Measurements from ENCODE around the gene MYO1D. TPM values are rescaled to one million over a fixed set of nuclear protein-coding genes. Genes with fewer than 3 reads are reported as not detected.

The MYO1D gene
- total RNA-seq, 4 donors from 2014 or later: 36.9 to 49.2 (median 39.5) TPM

GRCh38 chr17:32622540-32622939 is 254.4 kb downstream of the MYO1D start:
- ATAC-seq (ENCODE audit: low FRiP score): no peak
- DNase-seq (ENCODE audit: low spot score): no peak
- no peak for TF ChIP-seq CTCF (IDR thresholded peaks at IDR 0.05)

GRCh38 chr17:32621612-32622312 is 255.2 kb downstream of the MYO1D start:
- ATAC-seq (ENCODE audit: low FRiP score) (no peak), DNase-seq (ENCODE audit: low spot score) (no peak)
- no peak for TF ChIP-seq CTCF (IDR thresholded peaks at IDR 0.05)

- no peak for TF ChIP-seq CTCF (IDR thresholded peaks at IDR 0.05)
- DNase-seq (ENCODE audit: low spot score) (no peak), ATAC-seq (ENCODE audit: low FRiP score) (no peak)
Observed at GRCh38 chr17:32615326-32615725, 261.6 kb downstream of the MYO1D start.

GRCh38 chr17:32610943-32611342 is 266.0 kb downstream of the MYO1D start:
- TF ChIP-seq CTCF (IDR thresholded peaks at IDR 0.05): no peak
- no peak for ATAC-seq (ENCODE audit: low FRiP score)
- DNase-seq (ENCODE audit: low spot score): no peak

GRCh38 chr17:32609884-32610650 is 266.9 kb downstream of the MYO1D start:
- no peak for TF ChIP-seq CTCF (IDR thresholded peaks at IDR 0.05)

GRCh38 chr17:32609085-32609484 is 267.8 kb downstream of the MYO1D start:
- ATAC-seq (ENCODE audit: low FRiP score): no peak

More at GRCh38 chr17:32609884-32610650, 266.9 kb downstream of the MYO1D start:
- ATAC-seq (ENCODE audit: low FRiP score) (no peak), DNase-seq (ENCODE audit: low spot score) (no peak)

More at GRCh38 chr17:32609085-32609484, 267.8 kb downstream of the MYO1D start:
- no peak for TF ChIP-seq CTCF (IDR thresholded peaks at IDR 0.05)
- DNase-seq (ENCODE audit: low spot score): no peak

Measured in omental fat pad (tissue), 4 donors.